Right lobe of liver (tissue), 6 donors: ENCODE data around the gene ST7. TPM values are rescaled to one million over a fixed set of nuclear protein-coding genes. Genes with fewer than 3 reads are reported as not detected.

Experiments
- ATAC-seq, 4 donors: fragments of 200-7000 bp; cut with Tn5 transposase; one replicate each; pipeline ENCODE4 v1.9.1; 2020; ENCODE audit warnings: mild to moderate bottlenecking in 4 of 4, moderate library complexity in 4 of 4
- DNase-seq, 3 donors: peaks; one replicate each; pipeline ENCODE4 v3.0.0-alpha.2; 2020
- H3K27ac ChIP-seq, 3 donors: fragments of 200-600 bp; one replicate each; pipeline ENCODE4 v1.8.0; 2022
- H3K27me3 ChIP-seq, 2 donors: fragments of 200-600 bp; one replicate each; pipeline ENCODE4 v1.8.0; 2022
- H3K36me3 ChIP-seq, 4 donors: fragments of 200-600 bp; sonication (generic) in 1 of 4; one replicate each; pipeline versions ENCODE4 v1.5.1 to v1.8.0; 2017 to 2022; ENCODE audit warnings: control low read depth in 1 of 4
- H3K4me1 ChIP-seq, 4 donors: fragments of 200-600 bp; sonication (generic) in 1 of 4; one replicate each; pipeline versions ENCODE4 v1.5.1 to v1.8.0; 2017 to 2022; ENCODE audit warnings: control low read depth in 1 of 4
- H3K4me3 ChIP-seq, 3 donors: fragments of 200-600 bp; one replicate each; pipeline ENCODE4 v1.8.0; 2022
- H3K9me3 ChIP-seq, 4 donors: fragments of 200-600 bp; sonication (generic) in 1 of 4; one replicate each; pipeline versions ENCODE4 v1.5.1 to v1.8.0; 2017 to 2022; ENCODE audit warnings: control low read depth in 1 of 4
- CTCF ChIP-seq, 4 donors: fragments of 200-600 bp in 3 of 4; fragments of 450-650 bp in 1 of 4; IDR thresholded peaks; one replicate each; pipeline versions ENCODE4 v1.5.1 to v1.8.0; 2016 to 2022; ENCODE audit warnings: antibody characterized with exemption in 4 of 4, mild to moderate bottlenecking in 2 of 4
- POLR2A ChIP-seq: fragments of 450-650 bp; IDR thresholded peaks from one replicate; pipeline ENCODE4 v1.6.1; 2017; ENCODE audit warnings: antibody characterized with exemption, mild to moderate bottlenecking
- WGBS: methylation state at CpG from one replicate; pipeline ENCODE4 v1.1.6; 2018; ENCODE audit warnings: low coverage, low lambda C conversion rate; ENCODE audit not compliant: insufficient coverage; ENCODE audit errors: missing lambda C conversion rate; 5-methylcytosine and 5-hydroxymethylcytosine counted together
- intact Hi-C, 2 donors: fragments of 100-400 bp; cut with DNase I; formaldehyde crosslinking; loops; one replicate each; pipeline versions ENCODE4 v1.11.2 to v1.14.1; 2022
- total RNA-seq, 6 experiments: library from RNA; depleted of rRNA in 2 of 6; stranded (reverse); fragments of >200 nt in 2 of 6; fragmentation: NEBNext Ultra II Directional in 3 of 6; extraction: Animal tissue kit (Norgen Biotek cat#: 25700) in 3 of 6; gene quantifications; one replicate each; pipeline versions ENCODE4 v1.1.0 to v1.2.4, GENCODE V29; 2016 to 2023
- donor health status: DM: no; HTN: yes; CAD: no.
- donor health status: DM: no; HTN: no; CAD: no.
- donor health status: DM: no; HTN: no; CAD: no.
- donor health status: DM: no; HTN: yes; CAD: no.
- donor health status: DM: no; HTN: yes; CAD: no.

The ST7 gene
- total RNA-seq, 6 experiments from 2014 or later, result 17.4 to 29.9 (median 22.4) TPM

GRCh38 chr7:117048114-117048866 lies 95.0 kb downstream of the ST7 start:
- Histone ChIP-seq H3K4me1 (peaks cover 0 to 16% (median 5%) of the 10 kb centered on the region in 4 donors), H3K36me3 (no peaks in the 10 kb centered on the region), H3K27ac (peak overlapping the region in 2 of 3 donors; percentile 1 to 16), H3K27me3 (no peaks in the 10 kb centered on the region), H3K4me3 (no peak overlapping the region), H3K9me3 (no peaks in the 10 kb centered on the region)
- intact Hi-C loops, result no loop called here
- DNase-seq (no peak), ATAC-seq (no peak)
- TF ChIP-seq CTCF (IDR thresholded peaks at IDR 0.05) (no peak), POLR2A (no peak)
- WGBS, result 71% methylated on average over 5 of the region's 5 CpGs

- Histone ChIP-seq H3K4me1 (peaks cover 0 to 16% (median 5%) of the 10 kb centered on the region in 4 donors), H3K9me3 (no peaks in the 10 kb centered on the region), H3K4me3 (no peak overlapping the region), H3K27ac (no peak overlapping the region), H3K36me3 (no peaks in the 10 kb centered on the region), H3K27me3 (no peaks in the 10 kb centered on the region)
- DNase-seq (no peak), ATAC-seq (peak in 1 of 4 donors; percentile 26)
- 61% methylated on average over 3 of the region's 3 CpGs for WGBS
- intact Hi-C loops, result no loop called here
- no peak for TF ChIP-seq CTCF (IDR thresholded peaks at IDR 0.05)
- no peak for TF ChIP-seq POLR2A
Measured at GRCh38 chr7:117048882-117049281, 95.6 kb downstream of the ST7 start.

DNA sequence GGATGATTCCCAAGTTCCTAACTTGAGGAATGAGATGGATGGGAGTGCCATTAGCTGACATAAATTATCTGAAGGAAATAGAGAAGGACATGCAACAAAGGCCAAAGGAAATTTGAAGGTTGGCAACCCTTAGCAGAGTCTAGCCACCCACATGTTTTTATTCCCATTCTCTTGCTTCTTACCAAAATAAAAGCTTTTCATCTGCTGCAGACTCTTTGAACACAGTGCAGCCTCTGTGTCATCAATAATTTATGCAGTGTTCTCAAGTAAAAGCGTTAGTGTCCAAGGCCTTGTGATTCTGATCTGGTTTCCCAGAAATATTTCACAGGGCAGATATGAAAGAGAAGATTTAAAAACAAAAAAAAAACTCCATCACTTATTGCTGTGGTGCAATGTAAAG lies 98.5 kb downstream of the ST7 start:
- Histone ChIP-seq H3K9me3 (no peaks in the 10 kb centered on the region), H3K27ac (no peak overlapping the region), H3K4me1 (peaks cover 0 to 16% (median 5%) of the 10 kb centered on the region in 4 donors), H3K4me3 (no peak overlapping the region), H3K36me3 (no peaks in the 10 kb centered on the region), H3K27me3 (no peaks in the 10 kb centered on the region)
- WGBS, result 73% methylated on average over 1 of the region's 1 CpG
- ATAC-seq (no peak), DNase-seq (no peak)
- TF ChIP-seq CTCF (IDR thresholded peaks at IDR 0.05), result no peak
- no peak for TF ChIP-seq POLR2A
- intact Hi-C loops, result no loop called here

GRCh38 chr7:117053432-117053831 lies 100.1 kb downstream of the ST7 start:
- TF ChIP-seq CTCF (IDR thresholded peaks at IDR 0.05), result no peak
- TF ChIP-seq POLR2A, result no peak
- Histone ChIP-seq H3K27ac (no peak overlapping the region), H3K27me3 (no peaks in the 10 kb centered on the region), H3K36me3 (no peaks in the 10 kb centered on the region), H3K9me3 (no peaks in the 10 kb centered on the region), H3K4me3 (no peak overlapping the region), H3K4me1 (peaks cover 0 to 2% (median 0%) of the 10 kb centered on the region in 4 donors)
- intact Hi-C loops, result no loop called here
- ATAC-seq (no peak), DNase-seq (no peak)
